HG02938 (cell line): ENCODE results near the gene PGAP6.
"Not testable (repeated sequence)": the region's sequence is repeated elsewhere in the genome, so short reads cannot be mapped to it uniquely, and the experiment has no call there.

Source experiments
- ATAC-seq: cut with Tn5 transposase; IDR thresholded peaks from one replicate; pipeline ENCODE4 v1.9.1; 2021; ENCODE audit warnings: mild to moderate bottlenecking, moderate library complexity; ENCODE audit not compliant: unreplicated experiment

Gene PGAP6, protein sequence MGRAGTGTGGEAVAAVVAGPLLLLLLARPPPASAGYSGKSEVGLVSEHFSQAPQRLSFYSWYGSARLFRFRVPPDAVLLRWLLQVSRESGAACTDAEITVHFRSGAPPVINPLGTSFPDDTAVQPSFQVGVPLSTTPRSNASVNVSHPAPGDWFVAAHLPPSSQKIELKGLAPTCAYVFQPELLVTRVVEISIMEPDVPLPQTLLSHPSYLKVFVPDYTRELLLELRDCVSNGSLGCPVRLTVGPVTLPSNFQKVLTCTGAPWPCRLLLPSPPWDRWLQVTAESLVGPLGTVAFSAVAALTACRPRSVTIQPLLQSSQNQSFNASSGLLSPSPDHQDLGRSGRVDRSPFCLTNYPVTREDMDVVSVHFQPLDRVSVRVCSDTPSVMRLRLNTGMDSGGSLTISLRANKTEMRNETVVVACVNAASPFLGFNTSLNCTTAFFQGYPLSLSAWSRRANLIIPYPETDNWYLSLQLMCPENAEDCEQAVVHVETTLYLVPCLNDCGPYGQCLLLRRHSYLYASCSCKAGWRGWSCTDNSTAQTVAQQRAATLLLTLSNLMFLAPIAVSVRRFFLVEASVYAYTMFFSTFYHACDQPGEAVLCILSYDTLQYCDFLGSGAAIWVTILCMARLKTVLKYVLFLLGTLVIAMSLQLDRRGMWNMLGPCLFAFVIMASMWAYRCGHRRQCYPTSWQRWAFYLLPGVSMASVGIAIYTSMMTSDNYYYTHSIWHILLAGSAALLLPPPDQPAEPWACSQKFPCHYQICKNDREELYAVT

DNA sequence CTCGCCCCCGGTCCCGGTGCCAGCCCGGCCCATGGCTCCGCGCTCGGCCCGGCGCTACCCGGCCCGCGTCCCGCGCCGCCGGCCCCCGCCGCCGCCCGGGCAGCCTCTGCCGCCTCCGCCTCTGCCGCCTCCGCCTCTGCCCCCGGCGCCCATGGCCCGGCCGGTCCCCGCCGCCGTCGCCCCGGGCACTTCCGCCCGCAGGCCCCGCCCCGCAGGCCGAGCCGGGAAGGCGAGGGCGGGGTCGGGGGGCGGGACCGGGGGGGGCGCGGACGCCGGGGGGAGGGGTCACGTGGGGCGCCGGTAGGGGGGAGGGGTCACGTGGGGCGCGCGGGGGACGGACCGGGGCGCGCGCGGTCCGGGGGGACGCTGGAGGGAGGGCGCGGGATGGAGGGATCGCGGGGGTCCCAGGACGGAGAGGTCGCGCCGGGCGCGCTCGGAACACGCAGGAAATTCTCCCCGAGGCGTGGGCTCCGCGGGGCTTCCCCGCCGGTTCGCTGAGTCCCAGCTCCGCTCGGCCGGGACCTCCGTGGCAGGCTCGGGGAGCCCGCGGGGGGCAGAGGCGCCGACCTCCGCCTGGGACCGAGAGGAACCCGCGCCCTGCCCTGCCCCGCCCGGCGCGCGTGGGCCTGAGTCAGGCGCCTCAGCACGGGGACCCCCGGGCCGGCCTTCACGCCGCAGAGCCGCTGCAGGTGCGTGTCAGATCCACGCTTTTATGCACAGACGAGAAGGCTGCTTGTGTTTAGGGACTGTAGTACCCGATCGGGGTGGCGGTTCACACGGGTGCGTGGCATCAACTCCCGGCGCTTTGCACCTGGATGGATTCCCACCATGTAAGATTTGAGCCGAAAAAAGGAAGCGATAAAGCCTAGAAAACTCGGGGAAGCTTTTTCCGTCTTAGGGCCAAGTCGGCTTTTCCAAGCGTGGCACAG, at the start of gene PGAP6:
Gene PGAP6 (minus strand): TSS at position 190 of the 929 bp plus-strand sequence. CDS start 157 bp downstream, at position 33.
- no peak for ATAC-seq

- ATAC-seq, result no peak
These were observed 49.1 kb upstream of the PGAP6 start for GRCh38 chr16:430904-431303.

DNA sequence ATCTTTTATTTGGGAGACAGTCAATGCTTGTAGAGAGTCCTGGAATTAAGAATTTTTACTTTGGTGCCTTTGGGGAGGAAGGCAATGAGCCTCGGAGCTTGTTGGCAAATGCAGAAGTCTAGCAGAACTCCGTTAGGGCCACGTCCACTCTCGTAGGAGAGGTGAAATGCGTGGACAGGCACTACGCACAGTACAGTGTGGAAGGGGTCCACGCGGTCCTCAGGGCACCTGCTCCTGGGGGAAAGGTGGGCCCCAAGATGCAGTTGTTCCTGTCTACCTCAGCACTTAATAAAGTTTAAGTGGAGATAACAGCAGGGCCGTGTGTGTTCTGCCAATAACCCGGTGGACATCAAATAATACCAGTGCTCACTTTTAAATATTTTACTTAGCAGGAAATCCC, 45.5 kb upstream of the PGAP6 start:
- no peak for ATAC-seq

GRCh38 chr16:426906-427249, 45.1 kb upstream of the PGAP6 start:
- ATAC-seq, result no peak

- peak; percentile 25 for ATAC-seq
These were observed 44.5 kb upstream of the PGAP6 start for GRCh38 chr16:426115-426905.

DNA sequence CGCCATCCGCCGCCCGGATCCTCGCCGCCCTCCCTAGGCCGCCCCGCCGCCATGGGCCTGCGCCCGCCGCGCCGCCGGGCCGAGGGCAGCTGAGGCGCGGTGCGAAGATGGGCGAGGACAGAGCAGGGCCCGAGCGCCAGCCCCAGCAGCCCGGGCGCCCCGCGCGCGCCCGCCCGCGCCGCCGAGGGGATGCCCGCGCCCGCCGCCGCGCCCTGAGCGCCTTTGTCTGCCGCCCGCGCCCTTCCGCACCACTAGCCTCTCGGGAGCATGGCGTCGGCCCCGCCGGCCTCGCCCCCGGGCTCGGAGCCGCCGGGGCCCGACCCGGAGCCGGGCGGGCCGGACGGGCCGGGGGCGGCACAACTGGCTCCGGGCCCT, 43.9 kb upstream of the PGAP6 start:
- peak; percentile 37 for ATAC-seq

DNA sequence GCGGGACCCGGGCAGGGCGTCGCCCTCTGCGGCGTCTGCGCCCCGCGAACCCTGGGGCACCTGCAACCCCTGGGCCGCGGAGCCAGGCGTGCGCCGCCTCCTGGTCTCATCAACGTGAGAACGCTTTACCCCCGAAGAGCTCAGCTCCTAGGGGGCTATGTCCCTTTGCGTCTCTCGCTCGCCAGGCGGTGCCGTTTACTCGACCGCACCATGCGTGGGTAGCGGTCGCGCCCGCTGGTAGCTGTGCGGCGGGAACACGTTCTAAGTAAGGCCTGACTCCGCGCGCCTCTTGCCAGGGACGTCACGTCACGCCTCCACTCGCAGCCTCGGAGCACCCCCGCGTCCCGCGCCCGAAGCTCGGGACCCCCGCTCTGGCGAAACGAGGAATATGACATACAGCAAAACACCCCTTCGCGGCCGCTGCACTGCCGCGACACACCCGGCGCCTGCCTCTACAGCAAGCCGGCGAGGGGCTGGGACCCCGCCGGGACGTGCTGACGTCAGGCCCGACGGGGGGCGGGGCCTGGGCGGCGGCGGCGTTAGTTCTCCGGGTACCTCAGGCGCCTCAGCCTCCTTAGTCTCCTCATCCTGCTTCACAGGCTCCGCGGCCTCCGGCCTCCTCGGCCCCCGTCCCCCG, 43.4 kb upstream of the PGAP6 start, which contains the start of gene RAB11FIP3:
Gene RAB11FIP3 (plus strand): TSS at position 568 of the 637 bp plus-strand sequence. CDS start 358 bp downstream, outside the sequence.
- peak; percentile 73 for ATAC-seq

DNA sequence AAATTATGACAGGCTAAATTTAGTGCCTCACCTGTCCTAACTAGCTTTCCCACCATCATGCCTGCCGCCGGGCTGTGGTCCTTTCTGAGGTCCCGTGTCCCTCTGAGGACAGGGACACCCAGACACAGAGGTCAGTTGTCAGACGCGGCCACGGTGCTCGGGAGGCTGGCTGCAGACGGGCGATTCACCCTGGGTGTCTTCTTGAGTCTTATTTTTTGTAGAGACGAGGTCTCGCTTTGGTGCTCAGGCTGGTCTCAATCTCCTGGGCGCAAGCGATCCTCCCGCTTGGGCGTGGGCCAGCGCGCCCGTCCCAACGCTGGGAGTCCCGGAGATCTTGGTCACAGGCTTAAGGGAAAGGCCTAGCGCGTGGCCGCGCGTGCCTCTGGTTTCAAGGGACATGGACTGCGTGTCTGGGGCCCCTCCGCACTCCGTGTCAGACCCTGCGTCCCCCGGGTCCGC, 42.9 kb upstream of the PGAP6 start:
- ATAC-seq, result no peak

GRCh38 chr16:424033-424622, 42.4 kb upstream of the PGAP6 start:
- ATAC-seq, result no peak

DNA sequence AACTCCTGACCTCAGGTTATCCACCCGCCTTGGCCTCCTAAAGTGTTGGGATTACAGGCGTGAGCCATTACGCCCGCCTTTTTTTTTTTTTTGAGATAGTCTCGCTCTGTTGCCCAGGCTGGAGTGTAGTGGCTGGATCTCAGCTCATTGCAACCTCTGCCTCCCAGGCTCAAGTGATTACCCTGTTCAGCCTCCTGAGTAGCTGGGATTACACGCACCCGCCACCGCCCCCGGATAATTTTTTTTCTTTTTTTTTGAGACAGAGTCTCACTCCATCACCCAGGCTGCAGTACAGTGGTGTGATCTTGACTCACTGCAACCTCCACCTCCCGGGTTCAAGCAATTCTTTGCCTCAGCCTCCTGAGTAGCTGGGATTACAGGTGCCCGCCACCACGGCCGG, 40.4 kb upstream of the PGAP6 start:
- ATAC-seq, result not testable (repeated sequence)

DNA sequence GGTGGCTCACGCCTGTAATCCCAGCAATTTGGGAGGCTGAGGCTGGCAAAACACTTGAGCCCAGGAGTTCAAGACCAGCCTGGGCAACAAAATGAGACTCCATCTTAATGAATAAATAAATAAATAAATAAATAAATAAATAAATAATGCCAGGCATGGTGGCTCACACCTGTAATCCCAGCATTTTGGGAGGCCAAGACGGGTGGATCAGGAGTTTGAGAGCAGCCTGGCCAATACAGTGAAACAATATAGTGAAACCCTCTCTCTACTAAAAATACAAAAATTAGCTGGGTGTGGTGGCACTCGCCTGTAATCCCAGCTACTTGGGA, 33.4 kb upstream of the PGAP6 start:
- ATAC-seq, result not testable (repeated sequence)

DNA sequence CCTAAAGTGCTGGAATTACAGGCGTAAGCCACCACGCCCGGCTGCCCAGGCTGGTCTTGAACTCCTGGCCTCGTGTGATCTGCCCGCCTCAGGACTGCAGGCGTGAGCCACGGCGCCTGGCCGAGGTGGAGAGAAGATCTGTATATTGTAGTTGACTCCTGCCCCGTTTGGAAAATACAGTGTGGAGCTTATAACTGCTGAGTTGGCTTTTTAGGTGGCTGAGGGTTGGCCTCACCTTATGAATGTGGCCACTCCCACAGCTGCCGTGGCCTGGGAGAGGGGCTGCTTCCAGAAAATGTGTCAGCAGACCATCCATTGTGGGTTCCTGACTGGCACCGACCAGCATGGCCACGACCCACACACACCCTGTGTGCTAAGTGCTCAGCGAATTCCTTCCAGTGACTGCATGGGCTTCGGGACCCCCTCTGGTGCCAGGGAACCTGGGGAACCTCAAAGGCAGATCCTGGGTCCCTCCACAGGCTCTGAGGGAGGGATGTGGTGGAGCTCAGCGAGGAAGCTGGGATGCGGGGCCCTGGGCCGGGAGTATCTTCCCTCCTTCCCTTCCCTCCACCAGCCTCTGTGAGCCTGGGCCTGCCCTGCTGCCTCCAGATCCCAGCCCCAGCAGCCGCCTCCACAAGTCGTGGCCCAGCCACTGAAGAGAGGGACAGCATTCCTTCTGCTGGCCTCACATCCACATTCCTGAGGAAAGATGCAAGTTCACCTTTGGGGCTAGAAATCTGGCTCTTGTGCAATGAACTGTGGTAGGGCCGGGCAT, 32.8 kb upstream of the PGAP6 start:
- ATAC-seq, result no peak

GRCh38 chr16:411576-412265, 29.9 kb upstream of the PGAP6 start:
- ATAC-seq, result no peak

DNA sequence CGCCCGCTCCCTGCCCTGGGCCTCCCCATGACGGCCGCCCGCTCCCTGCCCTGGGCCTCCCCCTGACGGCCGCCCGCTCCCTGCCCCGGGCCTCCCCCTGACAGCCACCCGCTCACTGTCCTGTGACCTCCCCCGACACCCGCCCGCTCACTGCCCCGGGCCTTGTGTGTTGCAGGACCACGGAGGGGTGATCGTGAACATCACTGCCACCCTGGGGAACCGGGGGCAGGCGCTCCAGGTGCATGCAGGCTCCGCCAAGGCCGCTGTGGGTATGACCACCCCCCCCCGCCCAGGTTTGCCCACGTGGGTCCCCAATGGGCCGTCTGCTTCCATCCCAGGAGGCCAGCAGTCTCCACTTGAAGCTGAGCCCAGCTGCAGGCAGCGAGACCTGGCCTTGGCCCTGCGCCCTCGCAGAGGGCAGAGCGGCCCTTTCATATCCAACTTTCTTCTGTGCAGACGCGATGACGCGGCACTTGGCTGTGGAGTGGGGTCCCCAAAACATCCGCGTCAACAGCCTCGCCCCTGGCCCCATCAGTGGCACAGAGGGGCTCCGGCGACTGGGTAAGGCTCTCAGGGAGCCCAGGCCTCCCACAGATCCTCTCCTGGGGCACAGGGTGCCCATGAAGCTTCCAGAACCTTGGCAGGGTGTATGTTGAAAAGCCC, 28.9 kb upstream of the PGAP6 start:
- no peak for ATAC-seq

GRCh38 chr16:407253-407652, 25.5 kb upstream of the PGAP6 start:
- no peak for ATAC-seq

DNA sequence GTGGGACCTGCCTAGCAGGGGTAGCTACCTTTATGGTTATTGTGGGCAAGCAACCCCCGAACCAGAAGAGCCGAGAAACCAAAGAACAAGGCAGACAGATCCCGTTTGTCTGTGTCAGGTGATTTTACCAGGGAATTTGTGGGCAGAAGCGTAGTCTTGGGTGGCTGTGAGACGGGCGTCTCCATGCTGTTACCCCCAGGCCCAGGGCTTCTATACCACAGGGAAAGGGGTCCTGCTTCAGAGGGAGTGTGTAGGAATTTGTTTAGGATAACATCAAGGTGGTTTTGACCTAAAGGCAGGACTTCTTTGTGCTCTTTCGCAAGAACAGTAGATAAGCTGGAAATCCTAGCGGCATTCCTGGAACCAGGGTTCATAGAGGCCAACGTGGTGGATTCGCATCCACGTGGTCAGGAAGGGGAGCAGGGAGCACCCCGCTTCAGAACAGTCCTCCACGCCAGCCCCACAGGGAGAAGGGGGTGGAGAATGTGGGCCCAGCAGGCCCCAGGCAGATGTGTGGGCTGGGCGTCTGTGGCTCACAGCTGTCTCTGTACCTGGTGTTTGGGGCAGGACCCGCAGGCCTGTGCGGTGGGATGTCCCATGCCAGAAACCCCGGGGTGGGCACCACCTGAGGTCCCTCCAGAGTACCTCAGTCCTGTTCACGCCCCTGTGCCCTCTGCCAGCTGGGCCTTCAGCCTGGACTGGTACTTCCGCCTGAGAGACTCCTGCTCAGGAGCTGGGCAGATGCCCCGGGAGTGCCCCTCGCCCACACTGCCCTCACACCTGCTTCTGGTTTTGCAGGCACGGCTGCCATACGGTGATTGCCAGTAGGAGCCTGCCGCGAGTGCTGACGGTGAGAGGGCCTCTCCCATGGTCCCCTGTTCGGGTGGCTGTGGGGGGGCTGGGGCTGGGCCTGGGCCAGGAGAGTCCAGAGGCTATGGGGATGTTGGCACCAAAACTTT, 24.0 kb upstream of the PGAP6 start:
- no peak for ATAC-seq
